HG02588 (cell line): Measurements from ENCODE around the gene BCR.

ENCODE experiments used
- ATAC-seq: cut with Tn5 transposase; IDR thresholded peaks from one replicate; pipeline ENCODE4 v1.9.1; 2021; ENCODE audit warnings: mild to moderate bottlenecking, moderate library complexity; ENCODE audit not compliant: unreplicated experiment

Gene BCR

DNA sequence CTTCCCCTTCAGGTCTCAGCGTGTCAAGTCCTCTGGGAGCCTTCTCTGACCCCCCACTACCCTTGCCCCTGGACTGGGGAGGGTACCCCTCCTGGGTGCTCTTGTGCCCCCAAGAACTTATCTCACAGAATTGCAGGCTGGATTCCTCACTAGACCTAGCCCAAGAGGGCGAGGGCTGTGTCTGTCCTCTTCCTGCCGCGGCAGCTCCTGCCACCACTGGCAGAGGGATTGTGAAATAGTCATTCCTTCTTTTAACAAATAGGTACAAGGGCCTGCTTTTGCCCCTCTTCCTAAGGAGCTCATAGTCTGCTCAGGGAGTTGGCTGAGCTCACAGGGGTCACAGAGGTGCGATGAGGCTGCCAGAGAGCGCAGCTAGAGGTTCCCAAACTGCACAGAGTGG lies 29.5 kb upstream of the BCR start:
- no peak for ATAC-seq

DNA sequence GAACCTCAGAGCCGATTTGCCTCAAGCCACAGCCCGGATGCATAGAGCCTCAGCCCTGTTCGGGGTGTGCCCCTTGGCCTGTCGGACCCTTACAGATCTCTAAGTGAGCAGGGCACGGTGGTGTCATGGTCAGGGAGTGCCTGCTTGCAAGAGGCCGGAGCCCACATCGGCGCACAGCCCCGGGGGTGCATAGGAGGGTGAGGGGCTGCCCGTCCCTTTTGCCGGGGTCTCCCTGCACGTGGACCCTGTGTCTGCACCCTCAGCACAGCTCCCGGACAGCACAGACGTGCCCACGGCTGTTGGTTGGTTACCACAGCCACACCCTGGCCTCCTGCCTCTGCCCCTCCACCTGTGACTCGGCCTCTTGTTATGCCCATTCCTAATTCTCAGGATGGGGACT lies 28.5 kb upstream of the BCR start:
- no peak for ATAC-seq

DNA sequence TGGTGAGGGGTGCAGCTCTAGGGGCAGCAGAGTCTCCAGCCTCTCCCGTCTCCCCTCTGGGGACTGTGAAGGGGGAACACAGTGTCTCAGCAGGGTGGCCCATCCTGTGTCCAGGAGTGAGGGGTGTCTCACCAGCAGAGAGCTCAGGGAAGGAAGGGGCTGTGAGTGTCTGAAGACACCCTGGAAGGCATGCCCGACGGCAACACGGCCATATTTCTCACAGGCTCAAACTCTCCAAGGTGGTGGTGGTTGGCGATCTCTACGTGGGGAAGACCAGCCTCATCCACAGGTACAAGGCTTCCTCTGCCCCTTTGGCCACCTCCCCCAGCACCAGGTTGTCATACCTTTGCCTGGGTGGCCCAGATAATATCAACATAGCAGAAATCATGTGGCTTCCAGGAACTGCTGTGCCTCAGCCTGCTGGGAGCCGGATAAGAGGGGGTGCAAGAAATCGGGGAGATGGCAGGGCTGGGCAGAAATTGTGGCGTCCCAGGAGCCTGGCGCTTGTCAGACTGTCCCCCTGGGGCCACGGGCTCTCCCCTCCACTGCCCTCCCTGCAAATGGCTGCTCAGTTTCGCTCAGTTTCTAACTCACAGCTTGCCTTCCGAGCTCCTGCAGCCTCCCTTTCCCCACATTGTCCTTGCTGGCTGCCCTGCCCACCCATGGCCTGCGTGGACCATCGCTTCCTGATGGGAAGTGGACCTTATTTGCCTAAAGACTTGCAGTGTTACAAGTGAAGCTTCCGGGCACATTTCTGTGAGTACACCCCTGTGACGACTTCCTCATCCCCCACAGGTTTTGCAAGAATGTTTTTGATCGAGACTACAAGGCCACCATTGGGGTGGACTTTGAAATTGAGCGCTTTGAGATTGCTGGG lies 27.8 kb upstream of the BCR start:
- ATAC-seq: no peak

DNA sequence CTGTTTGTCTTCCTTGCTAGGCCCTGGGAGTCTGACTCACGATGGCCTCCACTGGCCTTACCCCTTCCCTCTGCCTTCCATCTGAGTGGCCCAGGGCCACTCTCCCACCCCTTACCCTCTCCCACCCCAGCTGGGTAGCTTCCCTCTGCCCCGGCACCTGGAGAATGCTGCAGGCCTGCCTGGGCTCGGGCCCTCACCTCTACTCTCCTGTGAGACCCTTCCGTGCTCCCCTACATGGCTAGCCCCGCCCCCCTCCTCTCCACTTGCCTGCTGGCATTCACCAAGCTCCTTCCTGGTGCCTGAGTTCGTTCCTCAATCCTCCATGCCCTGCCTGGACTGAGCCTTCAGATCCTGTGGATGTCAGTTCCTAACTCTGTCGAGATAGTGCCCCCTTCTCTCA lies 26.3 kb upstream of the BCR start:
- no peak for ATAC-seq

- no peak for ATAC-seq
Measured at GRCh38 chr22:23154461-23154860, 25.8 kb upstream of the BCR start.

- ATAC-seq: no peak
Measured at GRCh38 chr22:23155143-23155542, 25.2 kb upstream of the BCR start.

- ATAC-seq: no peak
Measured at GRCh38 chr22:23155831-23156230, 24.5 kb upstream of the BCR start.

DNA sequence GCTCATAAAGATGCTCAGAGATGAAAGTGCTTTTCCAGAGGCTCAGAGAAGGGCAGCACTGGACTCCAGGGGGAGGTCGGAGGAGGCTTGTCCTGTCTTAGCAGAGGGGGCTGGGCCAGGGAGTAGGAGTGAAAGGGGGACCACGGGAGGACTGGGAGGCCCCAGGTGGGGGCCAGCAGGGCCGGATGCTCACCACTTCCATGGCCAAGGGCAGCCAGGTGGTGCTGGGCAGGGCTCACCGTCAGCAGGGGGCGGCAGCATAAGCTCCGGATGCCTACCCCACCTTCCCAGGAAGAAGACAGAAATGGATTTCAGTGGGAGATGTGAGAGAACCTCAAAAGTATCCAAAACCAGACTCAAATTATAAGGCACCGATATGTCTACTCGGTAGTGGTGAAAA lies 24.0 kb upstream of the BCR start:
- no peak for ATAC-seq

GRCh38 chr22:23157560-23158515 lies 22.5 kb upstream of the BCR start:
- ATAC-seq: no peak

DNA sequence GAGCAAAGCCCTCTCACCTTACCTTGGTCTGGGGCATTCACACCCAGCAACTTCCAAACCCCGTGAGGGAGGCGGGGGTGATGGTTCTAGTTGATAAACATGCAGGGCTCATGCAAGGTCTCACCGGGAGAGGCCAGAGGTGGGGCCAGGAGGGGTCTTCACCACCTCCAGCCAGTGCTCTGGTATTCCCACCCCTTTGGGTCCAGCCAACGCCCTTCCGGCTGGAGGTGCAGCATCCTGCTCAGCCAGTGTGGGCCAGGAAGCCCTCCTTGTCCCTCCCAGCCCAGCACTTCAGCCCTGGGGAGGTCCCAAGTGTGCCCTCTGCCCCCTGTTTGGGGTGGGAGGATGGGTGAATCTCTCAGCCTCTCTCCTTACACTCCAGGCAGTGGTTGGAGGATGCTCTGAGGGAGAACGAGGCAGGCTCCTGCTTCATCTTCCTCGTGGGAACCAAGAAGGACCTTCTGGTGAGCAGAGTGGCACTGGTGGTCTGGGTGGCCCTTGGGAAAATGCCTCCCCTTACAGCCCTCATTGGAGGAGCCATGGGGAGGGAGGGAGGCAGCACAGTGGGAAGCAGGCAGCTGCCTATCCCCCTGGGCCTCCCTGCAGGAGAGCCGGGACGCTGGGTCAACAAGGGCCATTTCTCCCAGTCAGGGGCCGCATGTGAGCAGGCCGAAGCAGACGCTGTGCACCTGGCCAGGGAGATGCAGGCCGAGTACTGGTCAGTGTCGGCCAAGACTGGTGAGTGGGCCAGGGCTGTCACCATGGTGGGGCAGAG lies 21.6 kb upstream of the BCR start:
- ATAC-seq: no peak

DNA sequence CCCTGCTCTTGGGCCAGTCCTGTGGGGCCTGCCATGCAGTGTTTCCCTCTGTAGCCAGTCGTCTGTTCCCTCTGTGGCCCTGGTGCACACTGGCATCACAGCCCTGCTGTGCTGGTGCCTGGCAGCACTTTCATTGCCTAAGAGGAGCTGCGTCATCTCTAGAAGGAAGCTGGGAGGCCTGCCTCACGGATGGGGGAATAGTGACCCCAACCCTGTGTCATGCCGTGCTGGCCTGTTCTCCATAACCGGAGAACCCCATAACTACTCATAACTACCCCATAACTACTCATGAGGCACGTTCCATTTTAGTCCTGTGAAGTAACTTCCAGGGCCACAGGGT lies 21.0 kb upstream of the BCR start:
- ATAC-seq: no peak

- no peak for ATAC-seq
Measured at GRCh38 chr22:23161029-23161428, 19.3 kb upstream of the BCR start.

DNA sequence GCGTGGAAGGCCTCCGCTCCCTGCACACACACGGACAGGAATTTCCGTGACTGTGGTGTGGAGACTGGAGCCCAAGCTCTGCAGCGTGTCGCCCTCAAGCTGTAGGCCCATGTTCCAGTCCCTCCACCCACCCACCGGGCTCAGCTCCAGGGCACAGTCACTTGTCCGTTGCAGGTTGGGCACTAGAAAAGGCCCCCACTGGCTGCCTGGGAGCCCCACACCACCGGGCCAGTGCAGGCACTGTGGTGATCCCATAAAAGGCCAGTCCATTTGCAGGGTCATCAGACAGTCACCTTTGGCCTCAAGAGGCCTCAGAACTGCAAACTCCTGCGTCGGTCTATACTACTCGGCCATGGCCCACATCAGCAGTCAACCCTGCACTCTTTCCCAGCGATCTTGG lies 18.7 kb upstream of the BCR start:
- ATAC-seq: no peak

DNA sequence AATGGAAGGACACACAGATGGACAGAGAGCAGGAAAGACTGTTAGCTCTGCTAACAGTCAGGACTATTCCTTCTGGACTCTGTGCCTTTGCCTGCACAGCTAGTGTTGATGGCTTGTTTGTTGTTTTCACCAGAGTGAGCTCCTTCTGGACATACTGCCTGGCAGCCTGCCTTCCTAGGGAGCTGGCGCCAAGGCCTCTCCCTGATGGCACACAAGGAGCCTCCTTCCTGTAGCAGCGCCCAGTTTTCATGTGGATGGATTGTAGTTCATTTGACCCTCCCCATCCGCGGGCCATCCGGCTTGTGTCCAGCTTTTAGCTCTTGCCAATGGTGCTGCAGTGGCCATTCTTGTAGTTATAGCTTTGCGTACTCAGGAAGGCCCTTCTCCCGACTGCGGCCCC lies 16.6 kb upstream of the BCR start:
- ATAC-seq: no peak

GRCh38 chr22:23164091-23164490 lies 16.2 kb upstream of the BCR start:
- ATAC-seq: no peak

DNA sequence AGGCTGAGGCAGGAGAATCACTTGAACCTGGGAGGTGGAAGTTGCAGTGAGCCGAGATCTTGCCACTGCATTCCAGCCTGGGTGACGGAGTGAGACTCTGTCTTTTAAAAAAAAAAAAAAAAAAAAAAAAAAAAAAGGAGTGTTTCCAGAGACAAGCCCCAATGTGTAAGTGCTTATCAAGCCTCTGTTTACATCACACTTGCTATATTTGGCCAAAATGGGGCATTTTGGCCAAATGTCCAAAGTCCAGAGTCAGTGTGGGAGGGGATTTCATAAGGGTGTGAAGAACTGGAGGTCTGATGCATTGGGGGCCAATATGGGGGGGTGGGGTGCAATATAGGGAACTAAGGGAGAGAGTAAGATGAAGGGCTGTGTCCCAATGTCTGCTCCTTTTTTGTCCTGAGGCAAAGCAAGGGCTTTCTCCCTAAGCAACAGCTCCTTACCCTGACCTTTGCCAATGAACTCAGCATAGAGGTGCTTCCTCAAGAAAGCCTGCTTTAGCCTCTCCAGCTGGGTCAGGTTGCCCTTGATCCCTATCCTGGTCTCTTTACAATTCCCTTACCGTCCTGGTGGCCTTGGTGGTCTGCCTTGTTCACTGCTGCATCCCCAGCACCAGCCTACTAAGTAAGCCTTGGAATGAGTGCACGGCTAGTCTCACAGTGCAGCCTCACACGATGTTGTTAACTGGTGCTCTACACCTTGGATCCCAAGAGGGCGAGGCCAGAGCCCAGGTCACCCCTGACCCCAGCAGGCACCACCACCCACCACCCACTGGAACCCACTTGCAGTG lies 14.1 kb upstream of the BCR start:
- no peak for ATAC-seq

DNA sequence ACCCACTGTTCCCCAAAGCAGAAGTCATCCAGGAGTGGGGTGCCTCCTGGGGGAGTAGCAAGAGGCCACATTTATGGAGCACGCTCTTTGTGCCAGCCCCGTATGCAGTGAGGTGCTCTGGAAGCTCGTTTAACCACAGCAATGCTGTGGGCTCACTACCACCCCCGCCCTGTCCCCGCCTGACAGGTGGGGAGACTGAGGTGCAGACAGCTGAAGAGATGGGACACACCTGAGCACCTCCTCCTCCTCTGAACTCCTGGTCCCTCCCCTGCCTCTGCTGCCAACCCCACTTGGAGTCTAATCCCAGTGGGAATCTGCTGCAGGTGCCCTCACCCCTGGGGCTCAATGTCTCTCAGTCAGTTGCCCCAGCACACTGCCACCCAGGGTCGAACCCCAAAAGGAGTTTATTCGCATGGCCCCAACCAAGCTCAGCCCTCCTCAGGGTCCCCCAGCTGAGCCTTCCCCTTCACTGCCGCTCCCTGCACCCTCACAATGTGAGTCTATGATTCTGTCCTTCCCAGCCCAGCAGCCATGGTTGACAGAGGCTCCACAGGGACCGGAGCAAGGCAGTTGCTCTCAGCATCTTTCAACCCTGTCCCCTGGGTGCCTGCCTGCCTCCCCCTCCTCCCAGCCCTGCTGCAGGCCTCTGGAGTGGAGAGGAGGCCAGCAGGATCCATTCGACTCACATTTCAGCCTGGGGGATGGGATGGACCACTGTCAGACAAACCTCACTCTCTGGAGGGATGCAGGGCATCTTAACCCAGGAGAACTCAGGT lies 13.3 kb upstream of the BCR start:
- no peak for ATAC-seq

DNA sequence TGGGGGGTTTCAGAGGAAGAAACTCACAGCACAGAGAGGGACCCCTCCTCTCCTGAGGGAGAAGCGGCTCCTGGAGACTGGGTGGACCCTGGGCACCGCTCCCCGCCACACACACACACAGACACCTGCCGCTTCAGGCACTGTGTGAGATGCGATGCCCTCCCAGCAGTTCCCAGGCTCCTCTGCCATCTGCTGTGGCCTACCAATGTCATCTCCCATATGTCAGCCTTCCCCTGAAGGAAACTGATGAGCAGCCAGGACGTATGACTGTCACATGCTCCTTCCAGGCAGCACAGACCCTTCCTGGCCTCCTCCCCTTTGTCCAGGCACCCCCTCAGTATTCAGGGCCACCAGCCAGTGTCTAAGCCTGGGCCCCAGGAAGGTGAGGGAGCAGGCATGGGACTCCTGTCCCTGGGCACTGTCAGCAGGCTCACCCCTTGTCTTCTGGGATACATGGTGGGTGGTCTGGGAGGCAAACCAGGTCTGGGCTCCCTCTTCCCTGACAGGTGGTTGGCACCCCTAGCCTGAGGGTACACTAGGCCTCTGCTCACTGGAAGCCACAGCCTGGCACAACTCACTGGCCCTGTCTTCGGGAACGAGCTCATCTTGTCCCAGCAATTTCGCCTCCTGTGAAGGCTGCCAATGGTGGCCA lies 11.8 kb upstream of the BCR start:
- no peak for ATAC-seq

DNA sequence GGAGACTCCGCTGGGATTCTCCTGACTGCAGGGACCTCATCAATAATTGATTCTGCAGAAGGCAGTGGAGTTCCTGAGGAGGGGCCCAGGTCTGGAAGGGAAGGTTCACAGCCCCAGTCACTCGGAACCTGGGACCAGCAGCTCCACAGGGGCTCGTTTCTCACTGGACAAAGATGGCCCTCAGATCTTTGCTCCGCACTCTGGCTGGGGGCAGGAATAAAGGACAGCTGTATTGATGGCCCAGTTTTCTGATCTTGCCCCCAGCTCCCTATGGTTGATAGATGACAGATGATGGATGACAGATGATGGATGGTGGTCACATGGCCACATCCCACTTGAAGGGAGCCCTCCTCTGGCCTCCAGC lies 11.3 kb upstream of the BCR start:
- no peak for ATAC-seq
